Pancreas (tissue), 10 donors: ENCODE data around the gene CMTM8. TPM values are rescaled to one million over a fixed set of nuclear protein-coding genes. Genes with fewer than 3 reads are reported as not detected.
A peak's percentile ranks its signal among the peaks of the same experiment; 100 is the strongest.

Experiments used
- ATAC-seq, 4 donors: fragments of 200-7000 bp; cut with Tn5 transposase; one replicate each; pipeline versions ENCODE4 v1.8.0 to v1.9.1; 2020; ENCODE audit warnings: mild to moderate bottlenecking in 4 of 4, moderate library complexity in 4 of 4
- DNase-seq, 6 donors: peaks; one replicate each; pipeline ENCODE4 v3.0.0-alpha.2; 2020
- FAIRE-seq: peaks from 2 replicates; lab custom pipeline; 2012; peaks lifted over from hg19 to GRCh38; lab: Jason Lieb, UNC
- H3K27ac ChIP-seq, 4 donors: fragments of 200-600 bp; sonication (generic); 1 replicate in 3 of 4; 2 replicates in 1 of 4; pipeline versions ENCODE4 v1.5.0 to v1.8.0; 2020
- H3K27me3 ChIP-seq, 4 donors: fragments of 200-600 bp; one replicate each; pipeline ENCODE4 v1.8.0; 2021
- H3K36me3 ChIP-seq, 3 donors: fragments of 200-600 bp; sonication (generic) in 1 of 3; one replicate each; pipeline versions ENCODE4 v1.5.0 to v1.8.0; 2020 to 2021
- H3K4me1 ChIP-seq, 3 donors: fragments of 200-600 bp; one replicate each; pipeline ENCODE4 v1.8.0; 2021
- H3K4me3 ChIP-seq, 4 donors: fragments of 200-600 bp; sonication (generic) in 2 of 4; one replicate each; pipeline versions ENCODE4 v1.5.0 to v1.8.0; 2020 to 2021
- H3K9me3 ChIP-seq, 4 donors: fragments of 200-600 bp; one replicate each; pipeline ENCODE4 v1.8.0; 2021
- CTCF ChIP-seq, 4 donors: fragments of 200-600 bp; sonication (generic) in 3 of 4; IDR thresholded peaks; one replicate each; pipeline versions ENCODE4 v1.5.0 to v1.8.0; 2021; ENCODE audit warnings: antibody characterized with exemption in 4 of 4
- WGBS, 2 donors: extraction: QIAGEN DNeasy Blood & Tissue Kit; methylation state at CpG; one replicate each; pipeline ENCODE4 v1.1.7; 2013; 5-methylcytosine and 5-hydroxymethylcytosine counted together
- intact Hi-C, 3 donors: fragments of 100-400 bp; cut with DNase I; formaldehyde crosslinking; loops; one replicate each; pipeline versions ENCODE4 v1.11.1 to v1.14.2; 2022
- polyA plus RNA-seq, 2 donors: library from polyadenylated mRNA; stranded (reverse); fragments of 200-250 nt; gene quantifications; one replicate each; pipeline ENCODE4 v1.2.3, GENCODE V29; 2013
- total RNA-seq, 6 donors: library from RNA; stranded (reverse); fragmentation: NEBNext Ultra II Directional in 4 of 6; extraction: Animal tissue kit (Norgen Biotek cat#: 25700) in 4 of 6; gene quantifications; one replicate each; pipeline versions ENCODE4 v1.2.1 to v1.2.4, GENCODE V29; 2021 to 2023
- donor health status: healthy with polysubstance abuse.
- donor health status: DM: no; HTN: no; CAD: no; lungs with moderate emphysema.
- donor health status: DM: no; HTN: no; CAD: no.
- donor health status: control.
- donor health status: control.
- donor health status: Bipolar disorder and iron deficiency.
- donor health status: DM: yes; HTN: yes; CAD: no.
- donor health status: DM: no; HTN: no; CAD: no.
- donor health status: DM: no; HTN: no; CAD: no.
- donor health status: DM: yes; HTN: yes; CAD: no.

Gene CMTM8
- total and polyA plus RNA-seq, 8 donors = 11.0 to 23.7 (median 16.7) TPM

GRCh38 chr3:32413845-32414521 lies 175.5 kb downstream of the CMTM8 start:
- intact Hi-C loops = no loop called here
- FAIRE-seq = no peak
- Histone ChIP-seq H3K4me3 (no peak overlapping the region), H3K9me3 (no peaks in the 10 kb centered on the region), H3K27me3 (no peaks in the 10 kb centered on the region), H3K36me3 (no peaks in the 10 kb centered on the region), H3K4me1 (peaks cover 0 to 12% (median 12%) of the 10 kb centered on the region in 3 donors), H3K27ac (peak overlapping the region in 1 of 4 donors; percentile 39)
- no peak for ATAC-seq
- no peak for DNase-seq
- 75 to 94% methylated on average over 10 of the region's 10 CpGs for WGBS, 2 donors
- no peak for TF ChIP-seq CTCF (IDR thresholded peaks at IDR 0.05)

- Histone ChIP-seq H3K36me3 (no peaks in the 10 kb centered on the region), H3K4me3 (no peak overlapping the region), H3K9me3 (no peaks in the 10 kb centered on the region), H3K27me3 (no peaks in the 10 kb centered on the region), H3K27ac (peak overlapping the region in 2 of 4 donors; percentile 3 to 39), H3K4me1 (peaks cover 2 to 16% (median 12%) of the 10 kb centered on the region in 3 donors)
- no peak for TF ChIP-seq CTCF (IDR thresholded peaks at IDR 0.05)
- intact Hi-C loops = no loop called here
- 88 to 90% methylated on average over 6 of the region's 6 CpGs for WGBS, 2 donors
- ATAC-seq (peak in 3 of 4 donors; percentile 33 to 75 (median 62)), DNase-seq (no peak), FAIRE-seq (no peak)
These were observed 176.2 kb downstream of the CMTM8 start for GRCh38 chr3:32414522-32415202.

- intact Hi-C loops = no loop called here
- Histone ChIP-seq H3K27ac (peak overlapping the region; percentile 61 to 93 (median 86)), H3K27me3 (no peaks in the 10 kb centered on the region), H3K4me1 (peaks cover 36 to 47% (median 46%) of the 10 kb centered on the region in 3 donors), H3K36me3 (no peaks in the 10 kb centered on the region), H3K4me3 (no peak overlapping the region), H3K9me3 (no peaks in the 10 kb centered on the region)
- 80 to 82% methylated on average over 2 of the region's 2 CpGs for WGBS, 2 donors
- FAIRE-seq (no peak), ATAC-seq (no peak), DNase-seq (no peak)
- no peak for TF ChIP-seq CTCF (IDR thresholded peaks at IDR 0.05)
These were observed 181.3 kb downstream of the CMTM8 start for GRCh38 chr3:32419742-32420125.

Other genes with a start within 250 kb of the CMTM8 start
- 10 to 100 TPM; 13.6 to 21.4 (median 16.9) TPM for gene GPD1L, start 132.1 kb upstream of the CMTM8 start, total RNA-seq
- 10 to 100 TPM; 10.4 to 10.5 TPM for gene GPD1L, start 132.1 kb upstream of the CMTM8 start, polyA plus RNA-seq
- 10 to 100 TPM in 3 of 6 donors, 1 to 10 TPM in 3; 6.1 to 21.4 (median 9.8) TPM for gene CMTM7, start 153.2 kb downstream of the CMTM8 start, total RNA-seq
- gene CMTM7, start 153.2 kb downstream of the CMTM8 start, polyA plus RNA-seq = 10 to 100 TPM; 18.9 to 23.8 TPM